Endothelial cell of umbilical vein (primary cell): ENCODE measurements around the gene ZNF580.

ENCODE experiments used
- CTCF ChIP-seq, 2 donors: IDR thresholded peaks; 1 replicate in 1 of 2; 2 replicates in 1 of 2; pipeline ENCODE4 v1.5.1; 2011; ENCODE audit warnings: low read length in 2 of 2, mild to moderate bottlenecking in 2 of 2, moderate library complexity in 2 of 2, control low read depth in 1 of 2, inconsistent platforms in 1 of 2, low read depth in 1 of 2; ENCODE audit not compliant: insufficient read depth in 1 of 2; ENCODE audit errors: extremely low read depth in 1 of 2
- GATA2 ChIP-seq: IDR thresholded peaks from 2 replicates; pipeline ENCODE4 v1.7.0; 2011; ENCODE audit warnings: low read depth, mild to moderate bottlenecking, moderate library complexity, mixed read lengths, low read length; ENCODE audit not compliant: insufficient read length, insufficient read depth
- POLR2A ChIP-seq: IDR thresholded peaks from 2 replicates; pipeline ENCODE4 v1.6.1; 2012; ENCODE audit warnings: low read depth, mild to moderate bottlenecking, control low read depth, low read length

GRCh38 chr19:55651236-55651635, 10.4 kb downstream of the ZNF580 start:
- TF ChIP-seq POLR2A (no peak), CTCF (IDR thresholded peaks at IDR 0.05; ENCODE audit: extremely low read depth in 1 of 2, insufficient read depth in 1 of 2, low read depth in 1 of 2, low read length in 2 of 2) (no peak), GATA2 (no peak)
